ENCODE measurements around the gene SEMA3E. TPM values are rescaled to one million over a fixed set of nuclear protein-coding genes. Genes with fewer than 3 reads are reported as not detected.
"Not testable (repeated sequence)": the region's sequence is repeated elsewhere in the genome, so short reads cannot be mapped to it uniquely, and the experiment has no call there.

SEMA3E gene
- total RNA-seq, 1 donor from 2014 or later = not detected

GRCh38 chr7:83562289-83562688, 86.7 kb downstream of the SEMA3E start:
- intact Hi-C loops (cut with micrococcal nuclease) = no loop called here

- intact Hi-C loops (cut with micrococcal nuclease) = no loop called here
These were observed 89.1 kb downstream of the SEMA3E start for GRCh38 chr7:83559887-83560286.

GRCh38 chr7:83552556-83552955, 96.4 kb downstream of the SEMA3E start:
- intact Hi-C loops (cut with micrococcal nuclease) = not testable (repeated sequence)

GRCh38 chr7:83550100-83550499, 98.8 kb downstream of the SEMA3E start:
- intact Hi-C loops (cut with micrococcal nuclease) = no loop called here

- intact Hi-C loops (cut with micrococcal nuclease) = no loop called here
These were observed 100.7 kb downstream of the SEMA3E start for GRCh38 chr7:83548250-83548649.

- intact Hi-C loops (cut with micrococcal nuclease) = no loop called here
These were observed 101.4 kb downstream of the SEMA3E start for GRCh38 chr7:83547526-83547925.

GRCh38 chr7:83546586-83546985, 102.4 kb downstream of the SEMA3E start:
- intact Hi-C loops (cut with micrococcal nuclease) = no loop called here

- intact Hi-C loops (cut with micrococcal nuclease) = no loop called here
These were observed 107.6 kb downstream of the SEMA3E start for GRCh38 chr7:83541187-83541960.

GRCh38 chr7:83534488-83534887, 114.5 kb downstream of the SEMA3E start:
- intact Hi-C loops (cut with micrococcal nuclease) = no loop called here

GRCh38 chr7:83532219-83532618, 116.7 kb downstream of the SEMA3E start:
- intact Hi-C loops (cut with micrococcal nuclease) = no loop called here

- intact Hi-C loops (cut with micrococcal nuclease) = no loop called here
These were observed 117.2 kb downstream of the SEMA3E start for GRCh38 chr7:83531766-83532165.

GRCh38 chr7:83528925-83529423, 120.0 kb downstream of the SEMA3E start:
- intact Hi-C loops (cut with micrococcal nuclease) = no loop called here

- intact Hi-C loops (cut with micrococcal nuclease) = no loop called here
These were observed 124.5 kb downstream of the SEMA3E start for GRCh38 chr7:83524277-83525075.

- intact Hi-C loops (cut with micrococcal nuclease) = no loop called here
These were observed 128.2 kb downstream of the SEMA3E start for GRCh38 chr7:83520726-83521125.

- intact Hi-C loops (cut with micrococcal nuclease) = no loop called here
These were observed 129.7 kb downstream of the SEMA3E start for GRCh38 chr7:83519240-83519639.

GRCh38 chr7:83517035-83517700, 131.8 kb downstream of the SEMA3E start:
- intact Hi-C loops (cut with micrococcal nuclease) = no loop called here

GRCh38 chr7:83514977-83515376, 134.0 kb downstream of the SEMA3E start:
- intact Hi-C loops (cut with micrococcal nuclease) = no loop called here

GRCh38 chr7:83509255-83510021, 139.5 kb downstream of the SEMA3E start:
- intact Hi-C loops (cut with micrococcal nuclease) = no loop called here

GRCh38 chr7:83504330-83504729, 144.6 kb downstream of the SEMA3E start:
- intact Hi-C loops (cut with micrococcal nuclease) = no loop called here

- intact Hi-C loops (cut with micrococcal nuclease) = no loop called here
These were observed 146.3 kb downstream of the SEMA3E start for GRCh38 chr7:83502636-83503035.

GRCh38 chr7:83494683-83495082, 154.3 kb downstream of the SEMA3E start:
- intact Hi-C loops (cut with micrococcal nuclease) = no loop called here

All from T-helper 1 cell treated with Interleukin-12 subunit alpha and Interleukin-12 subunit beta and Interleukin-4 antibody, amounts not matched to agents 30 ng/mL and 1 ng/mL, for 36 hours (primary cell).